OCI-LY3 (cell line): ENCODE data around the gene ETFB.

ENCODE experiments used
- H2AFZ ChIP-seq: fragments of 200-600, 300-600 bp; shearing (Covaris generic); 2 replicates; pipeline ENCODE4 v1.6.0; 2014; ENCODE audit warnings: antibody characterized with exemption, low read depth, low read length
- H3K27ac ChIP-seq: fragments of 200-600, 300-600 bp; sonication (generic); 2 replicates; pipeline ENCODE4 v1.5.1; 2014; ENCODE audit warnings: mild to moderate bottlenecking, low read length, moderate library complexity, mixed read lengths
- H3K27me3 ChIP-seq: fragments of 200-600, 300-600 bp; sonication (generic); 2 replicates; pipeline ENCODE4 v1.6.1; 2014; ENCODE audit warnings: low read depth, low read length, mixed read lengths
- H3K36me3 ChIP-seq: fragments of 200-600, 300-600 bp; sonication (generic); replicated peaks from 2 replicates; pipeline ENCODE3; 2014; ENCODE audit warnings: low read depth, low read length, mixed read lengths
- H3K4me1 ChIP-seq: fragments of 300-600, 200-600 bp; sonication (generic); 2 replicates; pipeline ENCODE4 v1.6.1; 2014; ENCODE audit warnings: low read length, mixed read lengths
- H3K4me2 ChIP-seq: fragments of 200-600, 300-600 bp; sonication (generic); 2 replicates; pipeline ENCODE4 v1.6.1; 2014; ENCODE audit warnings: low read length, mixed read lengths
- H3K4me3 ChIP-seq: fragments of 300-600, 200-600 bp; sonication (generic); 2 replicates; pipeline ENCODE4 v1.5.1; 2014; ENCODE audit warnings: antibody characterized with exemption, mild to moderate bottlenecking, low read length, moderate library complexity
- H3K79me2 ChIP-seq: fragments of 300-600, 200-600 bp; shearing (Covaris generic); 2 replicates; pipeline ENCODE4 v1.6.1; 2014; ENCODE audit warnings: mild to moderate bottlenecking, low read length, mixed read lengths
- H3K9ac ChIP-seq: fragments of 300-600, 200-600 bp; shearing (Covaris generic); 2 replicates; pipeline ENCODE4 v1.6.0; 2014; ENCODE audit warnings: mild to moderate bottlenecking, low read length, moderate library complexity
- H3K9me3 ChIP-seq: fragments of 200-600, 300-600 bp; shearing (Covaris generic); 2 replicates; pipeline ENCODE4 v1.6.1; 2014; ENCODE audit warnings: low read length, mixed read lengths; ENCODE audit not compliant: insufficient read depth
- H4K20me1 ChIP-seq: fragments of 200-600, 300-600 bp; sonication (generic); 2 replicates; pipeline ENCODE4 v1.6.1; 2016; ENCODE audit warnings: low read length, mixed read lengths; ENCODE audit not compliant: insufficient read depth
- EZH2phosphoT487 ChIP-seq: fragments of 200-600 bp; shearing (Covaris generic); IDR thresholded peaks from 2 replicates; pipeline ENCODE4 v1.6.1; 2018; ENCODE audit warnings: antibody characterized with exemption, mixed run types, low read depth
- TF ChIP-seq, protein P1 (sequence below): fragments of 200-600, 300-600 bp; sonication (generic); IDR thresholded peaks from 2 replicates; pipeline ENCODE4 v1.5.1; 2014; ENCODE audit warnings: antibody characterized with exemption, low read length, low read depth

ETFB gene

DNA sequence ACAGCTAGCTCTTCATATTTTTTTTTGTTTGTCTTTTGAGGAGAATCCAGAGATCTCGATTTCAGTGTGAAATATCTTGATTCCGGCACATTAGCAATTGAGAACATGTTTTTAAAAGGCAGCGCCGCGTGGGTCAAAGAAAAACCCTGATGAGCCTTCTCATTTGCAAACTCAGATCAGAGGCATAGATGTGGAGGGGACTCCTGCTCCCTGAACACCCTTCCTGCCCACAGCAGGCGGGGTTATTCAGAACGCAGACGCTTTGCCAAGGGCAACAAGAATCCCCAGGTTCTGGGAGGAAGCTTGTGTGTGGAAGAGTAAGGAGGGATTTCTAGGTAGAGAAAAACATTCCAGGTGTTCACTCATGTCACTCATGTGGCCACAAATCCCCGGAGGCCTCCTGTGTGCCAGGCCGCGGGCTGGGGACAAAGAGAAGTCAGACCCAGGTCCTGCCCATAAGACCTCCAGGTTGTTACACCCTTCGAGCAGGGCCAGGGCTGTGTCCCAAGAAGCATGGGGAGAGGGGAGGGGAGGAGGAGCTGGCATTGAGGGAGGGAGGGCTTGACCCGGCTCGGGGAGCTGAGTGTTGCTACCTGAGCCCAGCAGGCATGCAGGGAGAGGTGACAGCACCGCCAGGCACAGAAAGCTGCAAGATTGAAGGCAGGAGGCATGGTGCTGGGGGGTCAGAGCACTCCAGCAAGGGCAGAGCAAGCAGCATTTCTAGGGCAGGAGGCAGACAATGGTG, 70.6 kb downstream of the ETFB start:
- no peaks in the 10 kb centered on the region for H3K4me1 ChIP-seq
- H4K20me1 ChIP-seq, result no peaks in the 10 kb centered on the region
- H3K27me3 ChIP-seq, result peaks cover 18% of the 10 kb centered on the region
- no peak overlapping the region for H3K9ac ChIP-seq
- no peak overlapping the region for H3K4me2 ChIP-seq
- H2AFZ ChIP-seq, result no peak overlapping the region
- H3K36me3 ChIP-seq, result no peaks in the 10 kb centered on the region
- H3K4me3 ChIP-seq, result no peak overlapping the region
- H3K9me3 ChIP-seq, result no peaks in the 10 kb centered on the region
- TF ChIP-seq EZH2phosphoT487, result no peak
- TF ChIP-seq, protein P1, sequence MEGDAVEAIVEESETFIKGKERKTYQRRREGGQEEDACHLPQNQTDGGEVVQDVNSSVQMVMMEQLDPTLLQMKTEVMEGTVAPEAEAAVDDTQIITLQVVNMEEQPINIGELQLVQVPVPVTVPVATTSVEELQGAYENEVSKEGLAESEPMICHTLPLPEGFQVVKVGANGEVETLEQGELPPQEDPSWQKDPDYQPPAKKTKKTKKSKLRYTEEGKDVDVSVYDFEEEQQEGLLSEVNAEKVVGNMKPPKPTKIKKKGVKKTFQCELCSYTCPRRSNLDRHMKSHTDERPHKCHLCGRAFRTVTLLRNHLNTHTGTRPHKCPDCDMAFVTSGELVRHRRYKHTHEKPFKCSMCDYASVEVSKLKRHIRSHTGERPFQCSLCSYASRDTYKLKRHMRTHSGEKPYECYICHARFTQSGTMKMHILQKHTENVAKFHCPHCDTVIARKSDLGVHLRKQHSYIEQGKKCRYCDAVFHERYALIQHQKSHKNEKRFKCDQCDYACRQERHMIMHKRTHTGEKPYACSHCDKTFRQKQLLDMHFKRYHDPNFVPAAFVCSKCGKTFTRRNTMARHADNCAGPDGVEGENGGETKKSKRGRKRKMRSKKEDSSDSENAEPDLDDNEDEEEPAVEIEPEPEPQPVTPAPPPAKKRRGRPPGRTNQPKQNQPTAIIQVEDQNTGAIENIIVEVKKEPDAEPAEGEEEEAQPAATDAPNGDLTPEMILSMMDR, result no peak
- H3K79me2 ChIP-seq, result no peaks in the 10 kb centered on the region
- no peak overlapping the region for H3K27ac ChIP-seq
